ENCODE results near the gene ITGA6.
A peak's percentile ranks its signal among the peaks of the same experiment; 100 is the strongest.

The ITGA6 gene

DNA sequence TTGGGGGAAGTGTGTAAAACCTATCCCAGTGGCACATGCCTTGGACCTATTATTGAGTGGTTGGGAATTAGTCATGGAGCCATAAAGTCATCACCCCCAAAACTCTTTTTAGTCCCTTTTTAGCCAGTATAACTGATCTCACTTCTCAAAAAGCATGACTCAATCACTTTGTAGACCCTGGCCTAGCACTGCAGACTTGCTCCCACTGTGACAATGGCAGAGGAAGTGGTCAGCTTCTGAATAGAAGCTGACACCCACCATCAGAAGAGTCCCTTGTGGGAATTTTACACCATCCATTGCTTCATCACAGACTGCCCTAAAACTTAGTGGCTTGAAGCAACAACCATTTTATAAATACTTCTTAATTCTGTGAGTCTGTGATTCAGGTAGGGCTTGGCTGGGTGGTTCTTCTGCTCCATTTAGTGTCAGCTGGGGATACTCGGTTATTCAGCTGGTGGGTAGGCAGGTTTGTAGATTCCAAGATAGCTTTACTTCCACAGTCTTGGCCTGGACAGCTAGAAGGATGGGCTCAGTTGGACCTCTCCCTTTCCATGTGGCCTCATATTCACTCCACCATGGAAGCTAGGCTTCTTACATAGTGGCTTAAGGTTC, 10.8 kb upstream of the ITGA6 start:
- no peak for DNase-seq

DNA sequence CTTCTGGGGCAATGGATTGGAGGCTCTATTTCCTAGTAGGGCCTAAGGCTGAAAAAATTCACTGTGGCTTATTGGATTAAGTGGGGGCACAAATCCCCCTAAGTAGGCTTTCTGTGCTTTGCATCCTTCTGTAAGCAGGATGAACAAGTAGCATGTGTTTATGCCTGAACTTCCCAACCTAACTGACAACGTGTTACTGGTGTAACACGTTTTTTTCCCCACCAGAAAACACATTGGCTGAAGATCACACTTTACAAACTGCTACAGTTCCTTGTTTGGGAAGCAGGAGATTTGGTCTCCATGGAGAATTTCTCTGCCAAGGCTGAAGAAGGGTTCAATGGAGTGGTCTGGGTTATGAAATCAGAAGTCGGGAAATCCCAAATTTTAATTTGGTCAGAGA, 7.2 kb upstream of the ITGA6 start:
- no peak for DNase-seq

DNA sequence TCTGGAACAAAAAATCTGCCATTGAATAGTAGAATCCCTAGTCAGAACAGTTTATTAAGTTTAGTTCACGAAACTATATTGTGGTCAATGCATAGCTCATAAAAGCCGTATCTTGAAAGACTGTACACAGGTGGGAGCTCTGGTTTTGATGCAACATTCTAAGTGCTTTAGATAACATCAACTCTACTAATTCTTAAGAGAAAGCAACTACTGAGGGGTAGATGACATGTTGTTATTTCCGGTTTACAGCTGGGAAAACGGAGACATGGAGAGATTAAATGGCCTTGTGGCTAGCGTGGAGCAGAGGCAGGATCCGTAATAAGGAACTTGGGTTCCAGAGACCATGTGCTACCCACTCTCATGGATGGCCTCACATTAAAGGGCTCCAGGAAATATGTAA, 4.2 kb upstream of the ITGA6 start:
- peak in 1 of 5 donors; percentile 37 for DNase-seq

DNA sequence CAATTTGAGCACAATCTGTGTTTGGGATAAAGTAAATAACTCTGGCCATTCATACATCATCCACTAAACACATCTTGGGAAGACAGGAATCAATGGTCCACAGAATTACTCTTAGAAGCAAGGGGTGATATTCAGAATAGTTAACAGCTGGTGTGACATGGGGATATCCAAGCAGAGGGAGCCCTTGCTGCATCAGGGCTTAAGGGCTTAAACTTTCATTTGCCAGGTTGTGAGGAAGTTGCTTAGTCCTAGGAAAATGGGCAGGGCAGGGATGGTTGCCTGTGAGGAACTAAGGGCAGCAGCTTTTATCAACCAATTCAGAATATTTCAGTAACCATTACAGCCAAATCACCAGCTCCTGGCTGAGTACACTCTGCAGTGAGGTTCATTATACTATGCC, 2.0 kb upstream of the ITGA6 start:
- DNase-seq = no peak

DNA sequence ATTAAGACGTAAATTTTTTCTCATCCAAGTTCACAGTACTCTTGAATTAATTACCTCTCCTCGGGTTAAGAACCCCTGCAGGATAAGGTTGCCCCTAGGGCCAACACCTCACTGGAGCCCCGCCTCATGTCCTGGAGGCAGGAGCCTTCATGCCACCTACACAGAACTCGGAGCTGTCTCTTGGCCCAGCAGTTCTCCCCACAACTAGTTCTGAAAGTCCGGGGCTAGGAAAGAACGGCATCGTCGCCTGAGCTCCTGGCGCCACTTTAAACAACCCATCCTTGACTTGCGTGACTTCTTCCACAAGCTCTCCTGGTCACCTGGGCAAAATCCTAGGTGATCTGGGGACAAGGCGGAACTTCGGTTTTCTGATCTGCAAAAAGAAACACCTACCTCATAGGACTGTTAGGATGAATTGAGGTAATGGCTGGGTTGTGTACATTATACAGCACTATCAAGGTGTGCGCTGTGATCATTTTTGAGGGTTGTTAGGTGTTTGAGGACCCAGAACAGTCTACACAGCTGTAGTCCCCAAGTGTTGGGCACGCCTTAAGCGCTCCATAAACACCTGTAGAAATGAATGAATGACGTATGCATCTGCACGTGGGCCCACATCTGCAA, 641 bp upstream of the ITGA6 start:
- no peak for DNase-seq

DNA sequence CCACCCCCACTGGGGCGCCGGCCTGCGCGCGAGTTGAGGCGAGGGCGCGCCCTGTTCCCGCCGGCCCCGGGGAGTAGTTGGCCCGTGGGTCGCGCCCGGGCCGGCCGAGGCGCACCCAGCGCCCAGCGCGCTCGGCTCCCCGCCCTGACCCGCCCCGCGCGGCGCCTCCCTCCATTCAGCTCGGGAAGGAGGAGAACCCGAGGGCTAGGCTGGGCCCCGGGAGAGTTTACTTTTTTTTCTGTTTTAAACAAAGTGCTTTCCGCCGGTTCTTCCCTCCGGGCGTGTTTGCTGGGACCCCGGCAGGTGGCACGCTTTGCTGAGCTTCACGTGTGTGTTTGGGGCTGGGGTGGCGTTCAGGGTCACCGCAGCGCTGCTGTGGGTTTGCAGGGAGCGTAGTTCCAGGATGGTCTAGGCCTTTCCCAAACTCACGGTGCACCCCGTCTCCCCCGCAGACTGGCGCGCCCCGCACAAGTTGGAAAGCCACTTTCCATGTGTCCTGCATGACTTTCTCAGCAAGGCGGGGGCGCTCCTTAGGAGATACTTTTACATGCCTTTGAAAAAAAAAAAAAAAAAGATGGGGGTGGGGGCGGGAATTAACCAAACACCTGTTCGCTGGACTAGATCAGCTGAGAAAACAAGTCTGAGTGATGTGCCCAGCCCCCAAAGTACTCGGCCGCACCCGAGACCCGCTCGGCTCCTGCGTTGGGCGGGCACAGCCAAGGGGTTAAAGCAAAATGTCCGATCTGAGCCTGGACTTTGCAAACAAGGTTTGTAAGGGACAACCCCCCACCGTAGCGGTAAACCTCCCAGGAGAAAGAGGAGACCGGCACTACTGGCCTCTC, 825 bp downstream of the ITGA6 start:
- DNase-seq = peak; percentile 22 to 66 (median 53)

DNA sequence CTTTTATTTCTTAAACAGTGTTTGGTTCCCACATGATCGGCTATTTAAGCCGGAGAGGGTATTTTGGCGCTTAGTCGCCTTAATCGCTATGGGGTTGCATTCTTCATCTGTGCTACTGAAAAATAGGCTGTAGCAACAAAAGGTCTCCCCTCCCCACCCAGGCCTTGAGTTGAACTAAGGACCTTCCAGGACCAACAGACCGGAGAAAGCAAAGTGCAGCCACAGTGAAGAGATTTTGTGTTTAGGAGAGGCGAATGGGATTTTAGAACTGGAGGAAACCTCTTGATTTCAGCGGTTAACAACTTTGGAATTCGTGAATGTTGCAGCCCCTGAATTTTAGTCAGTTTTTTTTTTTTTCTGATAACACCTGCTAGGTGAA, 1.4 kb downstream of the ITGA6 start:
- DNase-seq = no peak

DNA sequence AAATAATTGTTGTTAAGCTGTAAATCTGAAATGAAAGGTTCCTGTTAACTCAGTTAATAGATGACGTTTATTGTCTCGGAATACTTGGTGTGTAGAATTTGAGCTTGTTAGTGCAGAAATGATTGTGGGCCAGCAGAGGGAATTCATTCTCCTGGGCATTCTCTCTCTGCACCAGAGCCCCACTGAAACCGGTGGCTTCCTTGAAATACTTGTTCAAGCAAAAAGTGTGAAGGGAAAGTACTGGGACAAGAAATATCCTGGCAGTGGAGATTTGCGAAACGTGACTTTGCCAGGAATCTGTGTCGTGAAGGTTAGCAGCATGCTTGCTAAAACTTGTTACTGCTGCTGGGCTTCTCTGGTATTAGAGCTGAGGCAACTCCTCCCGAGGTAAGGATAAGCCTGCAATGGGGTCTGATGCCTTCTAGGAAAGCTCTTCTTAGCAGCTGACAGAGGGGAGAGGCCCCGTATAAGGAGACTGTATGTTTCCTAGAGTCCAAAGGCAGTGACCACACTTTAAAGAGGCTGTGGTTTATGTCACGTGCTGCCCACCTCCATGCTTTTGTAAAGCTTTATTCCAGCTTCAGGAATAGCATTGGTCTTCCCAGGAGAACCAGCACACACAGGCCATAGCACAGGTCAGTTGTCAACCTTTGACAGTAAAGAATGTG, 2.0 kb downstream of the ITGA6 start:
- no peak for DNase-seq

DNA sequence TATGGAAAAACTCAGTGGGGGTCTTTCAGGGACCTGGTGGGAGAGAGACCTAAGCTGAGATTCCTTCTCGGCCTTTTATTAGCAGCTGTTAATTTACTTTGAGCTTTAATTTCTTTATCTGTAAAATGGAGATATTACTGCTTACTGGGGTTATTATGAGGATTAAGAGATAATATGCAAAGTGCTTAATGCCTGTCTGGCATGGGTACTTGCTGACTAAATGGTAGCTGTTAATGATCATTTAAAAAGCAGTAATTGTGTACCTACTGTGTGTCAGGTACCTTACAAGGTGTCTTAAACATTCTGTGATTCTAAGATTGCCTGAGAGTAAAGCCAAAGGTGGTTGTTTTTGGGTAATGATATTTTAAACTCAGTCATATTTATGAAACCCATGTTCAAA, 2.6 kb downstream of the ITGA6 start:
- DNase-seq = no peak

DNA sequence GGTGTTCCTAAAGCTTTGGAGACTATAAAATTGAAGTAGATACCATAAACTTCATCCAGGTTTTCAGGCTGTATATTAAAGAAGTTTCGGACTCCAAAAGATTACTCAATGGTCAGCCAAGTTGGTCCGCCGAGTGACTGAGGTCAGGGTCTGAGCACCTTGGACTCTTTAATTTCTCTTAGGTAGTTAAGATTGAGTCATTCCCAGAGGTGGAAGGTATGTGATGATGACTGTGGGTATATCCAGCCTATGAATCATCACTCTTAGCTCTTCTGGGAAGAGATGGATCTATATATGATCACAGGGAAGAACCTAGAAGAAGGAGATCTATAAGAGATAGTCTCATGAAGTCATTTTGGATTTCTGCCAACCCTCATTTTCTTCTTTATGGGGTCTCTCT, 3.3 kb downstream of the ITGA6 start:
- no peak for DNase-seq

DNA sequence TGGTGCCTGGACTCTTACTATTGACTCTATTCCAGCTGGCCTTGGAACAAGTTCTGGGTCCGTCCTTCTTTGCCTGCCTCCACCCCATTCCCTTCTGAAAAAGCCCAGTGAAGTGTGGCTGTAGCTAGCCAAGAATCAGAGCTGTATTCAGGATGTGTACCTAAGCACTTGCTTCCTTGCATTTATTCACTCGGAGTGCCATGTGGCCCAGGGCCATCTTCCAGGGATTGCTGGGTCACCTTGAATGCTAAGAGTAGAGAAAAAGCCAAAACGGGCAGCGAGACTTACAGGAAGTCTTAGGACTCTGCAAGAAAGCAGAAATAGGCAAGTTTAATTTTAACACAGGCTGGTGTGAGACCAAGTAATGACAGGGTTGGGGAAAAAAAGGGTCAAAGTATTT, 4.1 kb downstream of the ITGA6 start:
- DNase-seq = no peak

DNA sequence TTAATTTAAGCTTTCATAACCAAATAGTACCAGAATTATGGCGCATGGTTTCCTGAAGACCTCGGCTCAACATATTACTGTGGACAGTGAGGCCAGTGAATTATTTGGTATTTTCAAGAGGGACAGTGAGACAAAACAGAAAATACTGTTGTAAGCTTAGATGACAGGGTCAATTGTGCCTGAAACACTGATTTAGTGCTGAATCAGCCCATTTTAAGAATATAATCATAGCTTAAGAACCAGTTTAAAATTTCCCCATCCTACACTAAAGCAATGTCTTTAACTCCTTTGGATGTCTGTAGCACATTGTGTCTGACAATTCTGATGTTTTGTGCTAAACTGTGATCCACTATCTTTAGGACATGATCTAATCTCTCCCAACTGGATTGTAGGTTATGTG, 4.6 kb downstream of the ITGA6 start:
- no peak for DNase-seq

DNA sequence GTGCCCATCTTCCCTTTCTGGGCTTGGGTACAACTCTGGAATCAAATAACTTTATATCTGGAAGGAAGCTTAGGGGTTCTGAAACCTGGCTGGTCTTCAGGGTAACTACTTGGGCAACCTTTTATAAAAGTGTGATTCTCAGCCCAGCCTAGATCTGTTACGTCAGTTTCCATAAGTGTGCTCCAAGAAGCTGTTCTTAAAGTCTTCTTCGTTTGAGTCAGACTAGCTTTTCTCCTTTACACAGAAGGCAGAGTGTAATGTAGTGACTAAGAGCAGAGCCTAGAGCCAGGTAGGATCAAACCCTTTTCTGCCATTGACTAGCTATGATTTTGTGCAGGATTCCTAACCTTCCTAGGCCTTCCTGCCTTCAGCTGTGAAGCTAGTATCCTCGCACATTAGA, 5.8 kb downstream of the ITGA6 start:
- no peak for DNase-seq

DNA sequence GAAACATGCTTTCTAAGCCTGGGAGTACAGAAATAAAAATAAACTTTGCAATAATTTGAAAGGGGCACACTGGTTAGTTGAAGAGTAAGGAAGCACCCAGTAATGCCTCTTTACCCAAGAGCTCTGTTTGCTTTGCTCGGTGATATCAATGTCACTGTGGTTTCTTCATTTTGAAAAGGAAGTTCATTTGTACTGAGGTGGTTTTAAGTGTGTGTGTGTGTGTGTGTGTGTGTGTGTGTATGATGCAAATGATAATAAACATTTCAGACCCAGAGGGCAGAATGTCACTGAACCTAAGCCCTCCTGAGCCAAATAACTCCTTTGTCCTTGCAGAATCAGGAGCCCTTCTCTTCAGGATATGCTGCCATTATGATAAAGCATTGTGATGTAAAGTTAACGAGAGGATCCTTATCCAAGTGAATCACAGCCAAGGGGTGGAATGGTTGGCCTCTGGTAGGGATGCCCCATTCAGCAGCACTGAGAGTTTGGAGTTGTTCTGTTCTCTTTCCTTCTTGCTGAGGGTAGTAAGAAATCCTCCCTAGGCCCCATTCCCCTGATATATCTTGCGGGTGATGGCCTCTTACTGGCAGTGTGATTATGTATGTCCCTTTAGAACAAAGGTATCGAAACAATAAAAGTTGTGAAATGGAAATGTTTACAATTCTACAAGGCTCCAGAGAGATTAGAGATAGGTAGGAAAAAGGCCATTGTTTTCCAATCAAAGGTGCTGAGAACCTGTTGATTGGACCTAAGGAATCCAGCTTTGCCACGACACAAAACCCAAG, 7.6 kb downstream of the ITGA6 start:
- peak in 4 of 5 donors; percentile 10 to 76 (median 38) for DNase-seq

DNA sequence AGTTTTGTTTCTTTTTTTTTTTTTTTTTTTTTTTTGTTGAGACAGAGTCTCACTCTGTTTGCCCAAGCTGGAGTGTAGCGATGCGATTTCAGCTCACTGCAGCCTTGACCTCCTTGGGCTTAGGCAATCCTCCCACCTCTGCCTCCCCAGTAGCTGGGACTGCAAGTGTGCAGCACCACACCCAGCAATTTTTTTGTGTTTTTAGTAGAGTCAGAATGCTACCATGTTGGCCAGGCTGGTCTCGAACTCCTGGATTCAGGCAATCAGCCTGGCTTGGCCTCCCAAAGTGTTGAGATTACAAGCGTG, 8.2 kb downstream of the ITGA6 start:
- no peak for DNase-seq

DNA sequence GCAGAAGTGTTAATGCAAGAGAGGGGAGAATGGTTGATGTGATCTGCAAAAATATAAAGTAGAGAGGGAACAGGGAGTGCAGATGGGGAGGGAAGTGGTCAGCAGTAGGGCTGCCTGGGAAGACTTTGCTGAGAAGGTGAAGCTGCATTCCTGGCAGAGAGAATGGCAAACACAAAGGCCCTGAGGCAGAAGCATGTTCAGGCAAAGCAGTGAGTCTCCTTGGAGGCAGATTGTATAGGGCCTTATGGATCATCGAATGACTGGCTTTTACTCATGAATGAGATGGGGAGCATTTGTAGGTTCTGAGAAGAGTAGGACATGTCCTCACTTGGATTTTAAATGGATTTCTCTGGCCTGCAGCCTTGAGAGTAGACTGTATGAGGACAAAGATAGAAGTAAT, 9.5 kb downstream of the ITGA6 start:
- DNase-seq = no peak

DNA sequence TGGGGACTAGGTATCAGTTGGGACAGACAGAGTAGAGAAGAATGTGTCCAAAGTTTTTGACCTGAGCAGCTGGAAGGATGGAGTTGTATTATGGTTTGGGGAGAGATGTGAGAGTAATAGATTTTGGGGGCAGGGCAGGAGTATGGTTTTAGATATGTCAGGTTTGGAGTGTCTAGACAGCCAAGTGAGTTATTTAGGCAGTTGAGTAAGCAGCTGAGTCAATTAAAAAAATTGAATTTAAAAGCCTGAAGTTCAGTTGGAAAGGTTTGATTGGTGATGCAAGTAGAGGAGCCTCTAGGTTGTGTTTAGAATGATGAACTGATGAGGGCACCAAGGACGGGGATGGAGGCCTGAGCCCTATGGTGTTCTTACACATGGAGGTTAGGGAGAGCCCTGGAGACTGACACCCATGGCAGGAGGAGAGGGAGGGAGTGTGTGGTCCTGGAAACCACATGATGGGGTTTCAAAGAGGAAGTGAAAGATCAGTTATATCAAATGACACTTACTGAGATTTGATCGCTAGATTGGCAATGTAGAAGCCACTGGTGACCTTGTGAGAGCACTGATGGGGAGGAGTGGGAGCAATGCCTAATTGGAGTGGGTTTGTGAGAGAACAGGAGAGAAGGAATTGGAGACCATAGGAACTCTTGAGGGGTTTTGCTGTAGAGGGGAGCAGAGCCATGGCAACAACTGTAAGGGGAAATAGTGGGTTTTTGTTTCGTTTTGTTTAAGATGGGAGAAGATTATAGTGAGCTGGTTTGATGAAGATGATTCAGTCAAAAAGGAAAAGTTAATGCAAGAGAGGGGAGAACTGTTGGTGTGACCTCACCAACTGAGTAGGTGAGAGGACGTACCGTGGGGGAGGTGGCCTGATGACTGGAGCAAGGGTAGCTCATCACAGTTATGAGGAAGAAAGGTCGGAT, 10.3 kb downstream of the ITGA6 start:
- peak in 1 of 5 donors; percentile 69 for DNase-seq

DNA sequence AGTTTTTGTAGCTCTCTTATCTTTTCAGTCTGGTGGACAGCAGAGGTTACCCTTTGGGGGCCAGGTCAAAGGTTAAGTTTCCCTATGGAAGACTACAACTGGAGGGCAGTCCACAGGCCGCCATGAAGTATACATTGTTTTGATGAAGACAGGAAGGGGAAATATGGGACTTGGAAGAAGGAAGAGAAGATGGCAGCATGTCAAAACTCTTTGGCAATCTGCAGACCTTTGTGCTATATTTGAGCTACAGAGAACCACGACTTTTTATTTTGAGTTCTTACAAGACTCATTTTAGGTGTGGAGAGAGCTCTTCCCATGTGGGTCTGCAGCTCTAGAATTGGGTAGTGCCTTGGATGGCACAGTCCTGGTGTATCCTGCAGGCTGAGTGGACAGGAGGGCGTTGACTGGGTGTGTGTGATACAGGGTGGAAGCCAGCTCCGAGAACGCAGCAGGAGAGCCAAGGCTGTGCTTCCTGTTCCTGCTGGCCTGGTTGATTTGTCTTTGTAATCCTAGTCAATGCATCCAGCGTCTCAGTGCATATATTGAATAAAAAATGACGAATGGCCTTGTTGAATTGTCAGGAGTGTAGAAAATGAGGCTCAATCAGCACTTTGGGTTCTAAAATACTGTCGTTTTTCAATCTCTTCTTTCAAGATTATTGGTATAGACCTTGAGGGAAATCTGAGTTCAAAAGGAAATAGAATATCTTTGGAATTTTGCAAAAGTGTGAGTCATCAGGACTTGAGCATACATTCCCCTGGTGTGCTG, 11.5 kb downstream of the ITGA6 start:
- DNase-seq = no peak

DNA sequence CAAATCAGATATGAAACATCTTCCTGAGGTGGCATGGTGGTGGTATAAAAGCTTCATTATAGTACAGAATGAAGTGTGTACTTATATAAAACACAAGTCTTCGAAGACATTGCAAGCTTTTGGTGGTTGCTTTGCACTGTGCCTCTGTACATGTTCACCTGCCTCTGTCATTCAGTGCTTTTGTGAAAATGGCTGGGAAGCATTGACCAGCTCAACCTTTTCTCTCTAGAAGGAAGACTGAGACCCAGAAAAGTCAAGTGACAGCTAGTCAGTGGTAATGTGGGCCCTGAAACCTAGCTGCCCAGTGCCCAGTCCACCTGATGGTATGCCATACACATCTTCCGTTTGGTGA, 12.1 kb downstream of the ITGA6 start:
- no peak for DNase-seq

DNA sequence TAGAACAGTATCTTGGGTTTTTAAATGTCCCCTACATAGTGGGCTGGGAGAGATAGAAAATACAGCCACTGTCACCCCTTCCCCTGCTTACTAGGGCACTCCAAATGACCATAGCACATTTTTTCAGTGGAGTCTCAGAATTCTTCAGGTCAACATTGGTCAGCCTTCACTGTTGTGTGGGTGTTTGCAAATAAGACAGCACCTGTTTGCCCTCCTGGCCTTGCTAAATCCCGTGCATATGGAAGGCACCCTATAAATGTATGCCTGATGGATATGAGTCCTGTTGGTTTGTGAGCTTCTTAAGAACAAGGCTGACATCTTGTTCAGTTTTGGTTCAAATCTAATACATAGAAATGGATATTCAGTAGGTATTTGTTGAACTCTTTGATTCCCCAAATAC, 12.5 kb downstream of the ITGA6 start:
- no peak for DNase-seq

DNA sequence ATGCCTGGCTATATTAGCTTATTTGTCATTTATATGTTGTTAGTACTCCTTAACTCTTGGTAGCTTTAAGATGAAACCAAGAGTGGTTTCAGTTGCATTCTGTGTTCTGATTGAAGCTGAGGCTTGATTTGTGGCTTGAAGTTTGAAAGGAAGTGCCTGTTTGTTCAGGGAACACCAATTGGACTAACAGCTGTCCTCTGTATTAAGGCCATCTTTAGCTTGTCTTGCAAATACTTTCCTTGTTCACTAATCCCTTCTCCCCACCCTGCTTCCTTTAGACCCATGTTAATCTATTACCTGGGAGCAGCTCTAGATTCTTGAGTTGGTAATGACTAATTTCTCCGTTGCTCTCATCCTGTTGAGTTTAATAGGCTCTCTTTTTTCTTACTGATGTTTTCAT, 13.4 kb downstream of the ITGA6 start:
- peak in 1 of 5 donors; percentile 54 for DNase-seq
